Activated gamma-delta T cell treated with Interleukin-2 at 50 U/mL for 16 hours (primary cell): Measurements from ENCODE around the gene ZNF385A.

ENCODE experiments used
- DNase-seq: peaks from one replicate; pipeline ENCODE4 v3.0.0-alpha.2; 2020

The ZNF385A gene

GRCh38 chr12:54413284-54414190, 29.0 kb upstream of the ZNF385A start:
- DNase-seq = peak; percentile 86

- DNase-seq = no peak
Measured at GRCh38 chr12:54412786-54413185, 28.3 kb upstream of the ZNF385A start.

GRCh38 chr12:54412348-54412747, 27.8 kb upstream of the ZNF385A start:
- DNase-seq = no peak

- peak; percentile 38 for DNase-seq
Measured at GRCh38 chr12:54411391-54412241, 27.1 kb upstream of the ZNF385A start.

- no peak for DNase-seq
Measured at GRCh38 chr12:54409267-54409666, 24.7 kb upstream of the ZNF385A start.

- no peak for DNase-seq
Measured at GRCh38 chr12:54407183-54407905, 22.8 kb upstream of the ZNF385A start.

- DNase-seq = no peak
Measured at GRCh38 chr12:54405573-54405972, 21.0 kb upstream of the ZNF385A start.

GRCh38 chr12:54405106-54405505, 20.6 kb upstream of the ZNF385A start:
- no peak for DNase-seq

- peak; percentile 62 for DNase-seq
Measured at GRCh38 chr12:54404061-54405004, 19.8 kb upstream of the ZNF385A start.

GRCh38 chr12:54401119-54401518, 16.6 kb upstream of the ZNF385A start:
- no peak for DNase-seq

GRCh38 chr12:54398995-54399793, 14.7 kb upstream of the ZNF385A start:
- DNase-seq = peak; percentile 90

GRCh38 chr12:54398218-54398617, 13.7 kb upstream of the ZNF385A start:
- no peak for DNase-seq

GRCh38 chr12:54397157-54397556, 12.6 kb upstream of the ZNF385A start:
- no peak for DNase-seq

GRCh38 chr12:54395545-54395944, 11.0 kb upstream of the ZNF385A start:
- no peak for DNase-seq

GRCh38 chr12:54394986-54395385, 10.5 kb upstream of the ZNF385A start:
- no peak for DNase-seq

- no peak for DNase-seq
Measured at GRCh38 chr12:54394281-54394719, 9.8 kb upstream of the ZNF385A start.

GRCh38 chr12:54393743-54394142, 9.2 kb upstream of the ZNF385A start:
- DNase-seq = no peak

GRCh38 chr12:54393207-54393609, 8.7 kb upstream of the ZNF385A start:
- DNase-seq = no peak

GRCh38 chr12:54392485-54393206, 8.1 kb upstream of the ZNF385A start:
- no peak for DNase-seq
